ENCODE data around the gene ATP9B.
A peak's percentile ranks its signal among the peaks of the same experiment; 100 is the strongest.

ATP9B gene, protein sequence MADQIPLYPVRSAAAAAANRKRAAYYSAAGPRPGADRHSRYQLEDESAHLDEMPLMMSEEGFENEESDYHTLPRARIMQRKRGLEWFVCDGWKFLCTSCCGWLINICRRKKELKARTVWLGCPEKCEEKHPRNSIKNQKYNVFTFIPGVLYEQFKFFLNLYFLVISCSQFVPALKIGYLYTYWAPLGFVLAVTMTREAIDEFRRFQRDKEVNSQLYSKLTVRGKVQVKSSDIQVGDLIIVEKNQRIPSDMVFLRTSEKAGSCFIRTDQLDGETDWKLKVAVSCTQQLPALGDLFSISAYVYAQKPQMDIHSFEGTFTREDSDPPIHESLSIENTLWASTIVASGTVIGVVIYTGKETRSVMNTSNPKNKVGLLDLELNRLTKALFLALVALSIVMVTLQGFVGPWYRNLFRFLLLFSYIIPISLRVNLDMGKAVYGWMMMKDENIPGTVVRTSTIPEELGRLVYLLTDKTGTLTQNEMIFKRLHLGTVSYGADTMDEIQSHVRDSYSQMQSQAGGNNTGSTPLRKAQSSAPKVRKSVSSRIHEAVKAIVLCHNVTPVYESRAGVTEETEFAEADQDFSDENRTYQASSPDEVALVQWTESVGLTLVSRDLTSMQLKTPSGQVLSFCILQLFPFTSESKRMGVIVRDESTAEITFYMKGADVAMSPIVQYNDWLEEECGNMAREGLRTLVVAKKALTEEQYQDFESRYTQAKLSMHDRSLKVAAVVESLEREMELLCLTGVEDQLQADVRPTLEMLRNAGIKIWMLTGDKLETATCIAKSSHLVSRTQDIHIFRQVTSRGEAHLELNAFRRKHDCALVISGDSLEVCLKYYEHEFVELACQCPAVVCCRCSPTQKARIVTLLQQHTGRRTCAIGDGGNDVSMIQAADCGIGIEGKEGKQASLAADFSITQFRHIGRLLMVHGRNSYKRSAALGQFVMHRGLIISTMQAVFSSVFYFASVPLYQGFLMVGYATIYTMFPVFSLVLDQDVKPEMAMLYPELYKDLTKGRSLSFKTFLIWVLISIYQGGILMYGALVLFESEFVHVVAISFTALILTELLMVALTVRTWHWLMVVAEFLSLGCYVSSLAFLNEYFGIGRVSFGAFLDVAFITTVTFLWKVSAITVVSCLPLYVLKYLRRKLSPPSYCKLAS

DNA sequence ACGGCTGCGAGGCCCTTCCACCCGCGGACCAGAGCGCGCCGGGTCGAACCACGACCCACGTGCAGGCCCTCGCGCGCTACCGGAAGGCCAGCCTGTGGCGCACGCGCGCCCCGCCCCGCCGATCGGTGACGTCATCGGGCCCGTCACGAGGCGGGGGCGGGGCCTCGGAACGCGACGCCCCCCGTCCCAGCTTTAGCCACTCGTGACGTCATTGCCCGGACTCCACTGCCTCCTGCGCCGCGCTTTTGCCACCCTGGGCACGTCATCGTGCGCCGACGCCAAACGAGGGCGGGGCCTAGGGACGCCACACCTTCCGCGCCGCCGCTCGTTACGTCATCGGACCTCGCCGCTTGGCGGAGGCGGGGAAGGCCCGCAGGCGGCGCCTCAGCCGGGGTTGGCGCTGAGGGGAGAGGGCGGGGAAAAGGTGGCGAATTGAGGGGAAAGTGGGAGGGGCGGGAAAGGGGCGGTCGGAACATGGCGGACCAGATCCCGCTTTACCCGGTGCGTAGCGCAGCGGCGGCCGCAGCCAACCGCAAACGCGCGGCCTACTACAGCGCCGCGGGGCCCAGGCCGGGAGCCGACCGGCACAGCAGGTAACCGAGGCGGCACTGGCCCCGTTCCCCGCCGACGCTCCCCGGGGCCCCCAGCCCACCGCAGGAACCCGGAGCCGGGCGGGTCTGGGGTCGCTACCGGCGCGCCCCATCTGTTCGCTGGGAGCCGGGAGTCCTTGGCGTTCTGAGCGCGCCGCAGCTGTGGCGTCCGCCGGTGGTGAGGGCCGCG is at the start of gene ATP9B:
Gene ATP9B, plus strand, starts transcription at position 458 of the 780 bp plus-strand sequence. Its CDS starts 17 bp downstream, at position 475.
- DNase-seq, result peak; percentile 85

DNA sequence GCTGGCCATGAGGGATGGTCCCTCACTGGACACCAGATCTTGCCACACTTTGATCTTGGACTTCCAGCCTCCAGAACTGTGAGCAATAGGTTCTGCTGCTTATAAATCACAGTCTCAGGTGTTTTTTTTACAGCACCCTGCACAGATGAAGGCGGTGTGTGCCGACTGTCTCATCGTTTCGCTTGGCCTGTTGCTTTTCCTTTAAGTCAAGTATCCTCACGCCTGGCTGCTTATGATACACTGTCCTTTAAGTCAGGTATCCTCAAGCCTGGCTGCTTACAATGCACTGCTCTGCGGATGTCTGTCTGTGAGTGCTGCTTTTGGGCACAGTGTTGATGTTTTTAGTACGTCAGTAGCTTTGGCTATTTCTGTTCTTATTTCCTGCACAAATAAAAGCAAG is 49.3 kb upstream of the ATP9B start:
- no peak for DNase-seq

DNA sequence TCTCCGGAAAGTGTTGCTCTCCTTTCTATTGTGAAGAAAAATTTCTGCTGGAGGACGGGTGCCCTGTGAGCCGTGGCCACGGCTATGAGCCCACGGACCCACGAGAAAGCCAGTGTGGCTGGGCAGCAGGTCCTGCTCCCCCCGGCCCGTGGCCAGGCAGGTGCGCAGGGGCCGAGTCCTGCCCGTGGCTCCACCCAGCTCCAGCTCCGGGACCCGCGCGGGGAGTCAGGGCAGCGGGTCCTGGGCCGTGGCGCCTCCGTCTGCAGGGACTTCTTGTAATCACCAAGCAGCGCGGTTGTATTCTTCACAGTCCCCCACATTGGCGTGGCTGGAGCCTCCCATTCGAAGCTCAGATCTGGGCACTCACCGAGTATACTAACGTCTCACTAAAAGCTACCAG is 46.6 kb upstream of the ATP9B start:
- no peak for DNase-seq

DNA sequence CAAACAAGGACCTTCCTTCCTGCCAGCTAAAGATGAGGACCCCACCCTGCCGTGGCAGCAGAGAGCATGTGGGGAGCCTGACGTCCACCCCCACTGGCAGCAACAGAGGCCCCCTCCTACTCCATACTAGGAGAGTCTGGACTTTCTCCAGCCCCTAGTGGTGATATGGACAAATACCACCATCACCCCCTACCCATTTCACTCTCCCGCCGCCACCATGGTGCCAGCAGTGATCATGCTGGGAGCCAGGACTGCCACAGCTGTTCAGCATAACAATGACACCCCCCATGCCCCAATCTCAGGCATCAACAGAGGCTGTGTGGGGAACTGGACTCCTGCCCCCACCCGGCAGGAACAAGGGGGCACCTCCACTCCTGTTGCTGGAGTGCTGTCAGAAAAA is 42.7 kb upstream of the ATP9B start:
- no peak for DNase-seq

DNA sequence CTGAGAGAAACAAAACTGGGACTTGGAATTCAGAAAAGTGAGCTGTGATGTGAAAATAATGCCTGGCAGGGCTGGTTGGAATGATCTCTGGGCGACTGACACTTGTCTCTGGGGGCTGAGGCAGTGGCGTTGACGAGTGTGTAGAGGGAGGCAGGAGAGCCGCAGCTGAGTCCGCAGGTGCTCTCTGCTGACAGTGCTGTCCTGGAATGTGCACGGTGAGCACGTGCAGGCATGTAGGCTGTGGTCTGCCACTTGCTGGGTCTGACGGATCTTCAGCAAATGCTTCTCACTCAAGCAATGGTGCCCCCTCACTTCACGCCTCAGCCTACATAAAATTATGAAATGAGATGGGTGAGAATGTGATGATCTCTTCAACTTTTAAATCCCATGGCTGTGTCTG is 38.5 kb upstream of the ATP9B start:
- no peak for DNase-seq

DNA sequence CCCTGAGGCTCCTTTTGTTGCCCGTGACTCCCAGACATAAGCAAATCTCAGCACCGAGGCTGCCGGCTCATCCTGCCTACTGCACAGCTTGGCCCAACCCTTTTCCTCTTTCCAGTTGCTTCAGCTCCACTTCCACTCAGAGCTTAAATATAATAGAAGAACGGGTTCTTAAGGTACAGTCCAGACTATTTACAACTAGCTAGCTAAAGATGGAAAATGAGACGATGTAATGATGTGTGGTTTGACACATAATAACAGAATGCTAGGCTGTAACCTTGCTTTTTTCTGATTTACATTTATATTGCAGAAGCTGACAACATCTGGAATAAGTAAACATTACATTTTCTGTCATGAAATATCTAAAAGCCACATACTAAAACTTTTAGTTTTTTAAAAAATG is 26.9 kb upstream of the ATP9B start:
- DNase-seq, result no peak

DNA sequence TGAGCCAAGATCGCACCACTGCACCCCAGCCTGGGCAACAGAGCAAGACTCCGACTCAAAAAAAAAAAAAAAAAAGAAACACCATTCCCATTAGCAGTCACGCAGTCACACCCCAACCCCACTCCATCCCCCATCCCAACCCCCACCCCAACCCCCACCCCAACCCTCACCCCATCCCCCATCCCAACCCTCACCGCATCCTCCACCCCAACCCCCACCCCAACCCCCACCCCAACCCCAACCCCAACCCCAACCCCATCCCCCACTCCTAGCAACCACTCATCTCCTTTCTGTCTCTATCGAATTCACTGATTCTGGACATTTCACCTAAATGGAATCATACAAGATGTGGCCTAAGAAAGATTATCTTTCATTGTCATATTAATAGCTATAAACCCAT is 25.9 kb upstream of the ATP9B start:
- DNase-seq, result no peak

DNA sequence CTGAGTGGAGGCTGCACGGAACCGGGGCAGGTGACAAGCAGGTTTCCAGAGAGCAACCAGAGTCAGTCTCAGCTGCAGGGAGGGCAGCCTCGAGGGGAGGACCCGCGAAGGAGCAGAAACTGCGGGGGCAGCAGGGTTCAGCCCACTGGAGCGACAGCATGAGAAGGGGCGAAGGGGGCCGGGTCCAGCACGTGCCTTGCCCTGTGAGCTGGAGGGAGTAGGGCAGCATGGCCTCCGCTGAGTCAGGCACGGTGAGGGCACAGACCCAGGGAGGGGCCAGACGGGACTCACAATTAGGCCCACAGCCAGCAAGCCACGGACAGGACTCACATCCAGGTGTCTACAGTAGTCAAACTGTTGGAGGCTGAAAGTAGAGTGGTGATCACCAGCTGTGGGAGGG is 22.7 kb upstream of the ATP9B start:
- DNase-seq, result no peak

DNA sequence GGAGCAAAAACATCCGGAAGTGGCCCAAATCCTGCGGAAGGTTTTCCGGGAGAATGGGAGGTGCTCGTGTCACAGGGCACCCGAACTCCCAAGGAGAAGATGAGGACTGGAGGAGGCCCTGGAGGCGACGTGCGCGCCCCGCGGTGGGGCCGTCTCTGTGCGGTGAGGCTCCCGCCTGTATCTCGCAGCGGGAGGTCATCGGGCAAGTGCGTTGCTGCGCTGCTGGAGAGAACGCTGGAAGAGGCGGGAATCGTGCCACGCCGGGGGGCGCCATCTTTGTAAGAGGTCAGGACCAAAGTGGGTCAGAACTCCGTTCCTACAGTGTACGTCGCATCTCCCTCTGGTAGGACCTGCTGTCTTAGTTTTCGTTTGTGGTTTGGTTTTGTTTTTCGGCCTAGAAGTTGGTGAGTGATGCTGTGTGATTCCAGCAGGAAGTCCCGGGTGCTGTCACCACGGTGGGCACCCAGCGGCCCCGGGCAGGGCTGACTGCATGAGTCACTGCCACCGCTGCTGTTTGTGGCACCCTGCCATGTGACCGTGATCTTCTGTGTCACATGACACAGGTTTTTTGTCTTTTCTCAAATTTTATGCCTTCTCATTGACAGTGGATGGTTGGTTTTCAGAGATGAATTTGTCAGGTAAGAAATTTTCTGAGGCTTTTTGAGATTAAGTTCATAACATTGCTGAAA is 21.5 kb upstream of the ATP9B start:
- DNase-seq, result no peak

DNA sequence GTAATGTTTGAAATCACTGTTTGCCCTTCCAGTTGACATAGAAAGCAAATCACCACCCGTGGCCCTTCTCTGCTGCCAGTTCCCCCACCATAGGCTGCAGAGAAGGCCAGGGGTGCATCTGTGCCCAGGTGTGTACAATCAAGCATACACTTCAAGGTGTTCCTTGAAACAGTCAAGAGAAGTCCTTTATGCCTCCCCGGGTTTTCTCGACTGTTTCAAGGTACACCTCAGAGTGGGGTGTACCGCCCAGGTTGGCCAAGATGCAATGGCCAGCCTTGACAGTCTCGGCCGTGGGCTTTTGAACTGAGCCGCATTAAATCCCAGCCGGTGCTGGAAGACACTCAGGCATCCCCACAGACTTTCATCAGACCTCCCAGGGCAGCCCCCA is 21.0 kb upstream of the ATP9B start:
- no peak for DNase-seq

DNA sequence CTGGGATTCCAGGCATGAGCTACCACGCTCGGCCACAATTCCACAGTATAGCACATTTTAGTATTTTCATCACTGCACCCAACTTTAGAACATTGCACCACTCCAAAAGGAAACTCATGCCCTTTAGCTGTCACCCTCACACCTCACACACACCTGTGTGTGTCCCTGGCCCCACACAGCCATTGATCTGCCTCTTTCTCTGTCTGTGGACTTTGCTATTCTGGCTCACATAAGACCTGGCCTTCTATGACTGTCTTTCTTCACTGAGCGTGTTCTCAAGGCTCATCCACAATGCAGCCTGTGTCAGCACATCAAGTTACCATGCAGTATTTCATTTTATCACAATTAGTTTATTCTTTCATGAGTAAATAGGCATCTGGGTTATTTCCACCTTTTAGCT is 19.7 kb upstream of the ATP9B start:
- DNase-seq, result no peak

DNA sequence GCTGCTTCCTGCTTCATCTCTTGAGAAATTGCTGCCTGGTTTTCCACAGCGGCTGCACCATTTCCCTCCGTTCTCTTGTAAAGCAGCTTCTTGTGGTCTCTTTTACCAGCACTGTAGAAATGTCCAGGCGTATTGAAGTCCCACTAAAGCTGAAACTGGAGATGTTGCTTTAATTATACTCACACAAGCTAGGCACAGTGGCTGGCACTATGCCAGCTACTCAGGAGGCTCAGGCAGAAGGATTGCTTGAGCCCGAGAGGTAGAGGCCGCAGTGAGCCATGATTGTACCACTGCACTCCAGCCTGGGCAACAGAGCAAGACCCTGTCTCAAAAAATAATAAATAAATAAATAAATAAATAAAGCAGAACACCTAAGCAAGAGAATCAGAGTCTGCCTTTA is 19.2 kb upstream of the ATP9B start:
- DNase-seq, result no peak

DNA sequence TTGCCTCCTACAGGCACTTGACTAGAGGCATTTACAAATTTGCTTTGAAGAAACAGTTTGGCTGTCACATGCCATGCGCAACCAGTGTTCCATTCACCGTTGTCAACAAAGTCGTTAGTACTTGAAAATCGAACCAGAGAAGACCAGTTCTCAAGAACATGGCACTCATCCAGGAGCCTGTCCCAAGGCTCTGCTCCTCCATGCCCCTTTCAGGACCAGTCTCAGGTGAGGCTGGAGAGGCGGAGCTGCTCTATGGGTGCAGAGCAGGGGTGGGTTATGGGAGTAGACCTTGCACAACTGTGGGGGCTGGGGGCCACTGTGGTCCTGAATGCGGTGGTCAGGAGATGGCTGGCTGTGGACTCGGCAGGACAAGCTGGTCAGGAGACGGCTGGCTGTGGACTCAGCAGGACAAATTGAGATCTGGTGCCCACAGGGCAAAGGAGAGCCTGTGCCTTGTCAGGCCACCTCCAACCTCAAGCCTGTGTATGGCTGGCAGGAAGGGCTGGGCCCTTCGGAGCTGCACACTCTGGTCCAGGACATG is 12.3 kb upstream of the ATP9B start:
- no peak for DNase-seq

DNA sequence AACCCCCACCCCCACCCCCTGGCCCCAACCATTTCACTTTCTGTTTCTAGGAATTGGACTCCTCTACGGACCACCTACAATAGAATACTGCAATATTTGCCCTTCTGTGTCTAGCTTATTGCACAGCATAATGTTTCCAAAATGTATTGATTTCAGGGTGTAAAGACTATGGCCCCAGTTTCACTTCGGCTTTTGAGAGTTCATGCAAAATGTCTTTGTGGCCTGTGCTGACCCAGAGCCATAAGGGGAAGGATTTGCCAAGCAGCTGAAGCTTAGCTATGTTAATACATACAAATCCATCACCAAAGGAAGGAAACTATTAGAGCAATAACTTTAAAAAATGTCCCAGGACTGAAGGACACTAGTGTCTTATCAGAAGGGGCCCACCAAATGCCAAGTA is 11.2 kb upstream of the ATP9B start:
- DNase-seq, result no peak

DNA sequence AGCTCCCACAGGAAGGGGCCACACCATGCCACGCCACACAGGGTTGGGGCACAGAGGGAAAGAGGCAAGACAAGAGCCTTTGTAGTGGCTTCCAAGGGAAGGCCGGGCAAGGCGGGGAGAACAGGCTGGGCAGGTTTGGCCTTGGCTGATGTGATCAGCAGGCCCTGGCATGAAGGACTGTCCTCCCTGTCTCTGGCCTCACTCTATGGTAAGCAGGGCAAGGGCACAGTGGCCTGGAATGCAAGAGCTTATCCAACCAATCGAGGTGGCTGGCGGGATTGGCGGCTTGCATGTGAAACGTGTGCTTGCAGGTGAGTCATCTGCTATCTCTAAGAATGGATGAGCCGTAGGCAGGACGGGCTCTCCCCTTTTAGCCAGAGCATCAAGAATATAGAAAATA is 6.4 kb upstream of the ATP9B start:
- no peak for DNase-seq

DNA sequence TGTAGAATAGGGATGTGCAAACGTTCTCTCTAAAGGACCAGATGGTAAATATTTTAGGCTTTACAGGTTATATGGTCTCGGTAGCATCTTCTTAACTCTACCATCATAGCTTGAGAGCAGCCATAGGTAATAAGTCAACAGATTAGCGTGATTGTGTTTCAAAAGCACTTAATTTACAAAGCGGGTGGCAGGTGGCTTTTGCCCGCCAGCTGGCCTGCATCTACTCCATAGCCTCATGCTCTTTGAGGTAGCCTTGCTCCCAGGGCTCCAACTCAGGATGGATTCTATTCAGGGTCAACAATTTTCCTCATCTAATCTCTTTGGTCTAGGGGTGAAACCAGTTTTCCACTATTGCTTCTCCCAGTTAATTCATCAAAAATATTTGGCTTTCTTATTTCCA is 5.0 kb upstream of the ATP9B start:
- no peak for DNase-seq

DNA sequence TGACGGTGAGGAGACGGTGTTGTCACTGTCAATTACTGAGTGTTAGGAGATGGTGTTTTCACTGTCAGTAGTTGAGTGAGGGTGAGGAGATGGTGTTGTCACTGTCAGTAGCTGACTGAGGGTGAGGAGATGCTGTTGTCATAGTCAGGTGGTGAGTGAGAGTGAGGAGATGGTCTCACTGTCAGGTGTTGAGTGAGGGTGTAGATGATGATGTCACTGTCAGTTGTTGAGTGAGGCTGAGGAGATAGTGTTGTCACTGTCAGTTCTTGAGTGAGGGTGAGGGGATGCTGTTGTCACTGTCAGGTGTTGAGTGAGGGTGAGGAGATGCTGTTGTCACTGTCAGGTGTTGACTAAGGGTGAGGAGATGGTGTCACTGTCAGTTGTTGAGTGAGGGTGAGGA is 3.4 kb upstream of the ATP9B start:
- DNase-seq, result no peak

DNA sequence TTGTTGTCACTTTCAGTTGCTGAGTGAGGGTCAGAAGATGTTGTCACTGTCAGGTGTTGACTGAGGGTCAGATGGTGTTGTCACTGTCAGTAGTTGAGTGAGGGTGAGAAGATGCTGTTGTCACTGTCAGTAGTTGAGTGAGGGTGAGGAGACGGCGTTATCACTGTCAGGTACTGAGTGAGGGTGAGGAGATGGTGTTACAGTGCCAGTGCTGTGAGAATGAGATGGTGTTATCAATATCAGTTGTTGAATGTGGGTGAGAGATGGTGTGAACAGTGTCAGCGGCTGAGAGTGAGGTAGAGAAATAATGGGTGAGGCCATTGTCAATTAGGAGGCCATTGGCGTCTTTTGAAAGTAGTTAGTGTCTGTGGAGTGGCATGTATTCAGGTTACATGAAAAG is 1.6 kb upstream of the ATP9B start:
- DNase-seq, result no peak

DNA sequence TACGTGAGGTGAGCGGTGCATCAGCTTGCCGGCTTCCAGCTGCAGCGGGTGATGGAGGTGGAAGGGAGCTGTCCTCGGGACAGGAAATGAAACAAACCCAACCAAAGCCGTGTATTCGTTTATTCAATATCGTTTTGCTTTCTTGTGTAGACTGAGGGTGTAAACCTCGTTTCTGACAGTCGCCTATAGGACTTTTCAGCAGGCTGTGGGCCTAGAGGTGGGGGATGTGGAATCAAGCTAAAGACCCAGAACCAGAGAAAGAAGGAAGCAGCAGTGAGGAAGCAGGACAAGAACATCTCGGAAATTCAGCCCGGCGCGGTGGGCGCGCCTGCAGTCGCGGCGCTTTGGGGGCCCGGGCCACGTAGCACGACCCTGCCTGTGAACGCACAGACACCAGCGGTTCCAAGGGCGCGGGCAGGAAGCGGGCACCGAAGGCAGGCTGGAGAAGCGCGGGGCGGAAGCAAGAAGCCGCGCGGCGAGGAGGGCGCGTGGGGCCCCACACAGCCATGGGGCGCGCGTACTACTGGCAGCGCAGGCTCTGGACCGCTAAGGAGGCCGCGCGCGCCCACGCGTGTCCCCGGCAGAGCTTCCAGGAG is 755 bp upstream of the ATP9B start:
- no peak for DNase-seq

DNA sequence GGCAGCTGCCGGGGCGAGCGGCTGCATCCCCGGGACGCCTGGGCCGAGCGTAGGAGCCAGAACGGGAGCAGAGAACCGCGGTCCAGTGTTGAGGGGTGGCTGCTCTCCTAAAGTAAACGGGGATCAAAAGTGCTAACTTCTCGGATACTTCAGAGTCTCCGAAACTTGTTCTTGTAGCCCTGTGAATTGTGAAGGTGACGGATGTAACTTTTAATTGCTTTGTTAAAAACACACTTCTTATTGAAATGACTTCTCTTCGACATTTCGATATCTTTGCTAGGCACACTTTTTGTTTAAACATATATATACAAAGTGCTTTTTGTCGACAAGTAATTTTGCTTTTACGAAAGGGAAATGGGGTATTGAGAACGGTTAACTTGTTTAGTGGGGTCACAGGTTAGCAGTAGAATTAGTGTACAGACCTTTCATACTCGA is 540 bp downstream of the ATP9B start:
- no peak for DNase-seq

DNA sequence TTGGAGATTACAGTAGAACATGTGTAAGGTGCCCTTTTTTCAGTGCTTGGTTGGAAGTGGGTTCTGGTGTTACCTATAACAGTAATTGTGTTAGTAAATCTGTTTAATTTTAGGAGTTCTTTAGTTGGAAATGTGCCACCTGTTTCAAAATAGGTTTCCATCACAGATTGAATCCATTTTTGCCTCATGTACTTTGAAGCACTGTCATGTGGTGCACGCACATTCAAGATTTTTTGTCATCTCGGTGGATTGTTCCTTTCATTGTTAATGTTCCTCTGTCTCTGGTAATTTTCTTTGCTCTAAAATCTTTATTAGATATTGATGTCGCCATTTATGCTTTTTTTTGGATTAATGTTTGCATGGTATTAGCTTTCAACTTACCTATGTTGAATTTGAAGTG is 1.3 kb downstream of the ATP9B start:
- DNase-seq, result no peak

DNA sequence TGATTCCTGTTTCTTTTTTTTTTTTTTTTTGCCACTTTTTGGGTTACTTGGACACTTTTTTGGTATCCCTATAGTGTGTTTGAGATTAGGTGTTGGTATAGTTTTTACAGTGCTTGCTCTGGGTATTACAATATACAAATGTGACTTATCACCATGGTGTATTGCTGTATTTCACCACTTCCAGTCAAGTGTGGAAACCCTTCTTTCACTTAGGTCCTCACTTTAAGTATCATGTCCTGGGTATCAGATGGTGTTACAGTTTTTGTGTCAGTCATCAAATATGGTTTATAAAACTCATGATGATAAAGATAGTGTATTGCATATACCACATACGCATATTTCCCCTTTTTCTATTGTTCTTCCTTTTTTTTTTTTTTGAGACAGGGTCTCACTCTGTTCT is 1.8 kb downstream of the ATP9B start:
- no peak for DNase-seq

Data from DMS 273 treated with DMSO at 0.1 percent for 48 hours (cell line).